B cell (primary cell): ENCODE measurements around the gene ADGRE1. TPM values are rescaled to one million over a fixed set of nuclear protein-coding genes. Genes with fewer than 3 reads are reported as not detected.

ENCODE experiments used
- ATAC-seq: fragments of 200-7000 bp; cut with Tn5 transposase; one replicate; pipeline ENCODE4 v1.10.0; 2021; ENCODE audit warnings: low read depth, mild to moderate bottlenecking, moderate number of reproducible peaks, moderate library complexity
- CTCF ChIA-PET: fragments of 350-600 bp; sonication (Branson Sonifier 250); formaldehyde crosslinking; loops from one replicate; lab custom pipeline; 2021; ENCODE audit warnings: antibody characterized with exemption, inconsistent platforms; lab: Charles Lee
- POLR2A ChIA-PET: fragments of 350-600 bp; sonication (Branson Sonifier 250); formaldehyde crosslinking; loops from one replicate; lab custom pipeline; 2021; ENCODE audit warnings: antibody characterized with exemption; lab: Charles Lee
- DNase-seq: peaks from one replicate; pipeline ENCODE4 v3.0.0; 2013
- H2AFZ ChIP-seq: 2 replicates; pipeline ENCODE4 v1.6.1; 2012; ENCODE audit warnings: mild to moderate bottlenecking, low read depth, low read length; ENCODE audit not compliant: insufficient read depth, poor library complexity, severe bottlenecking
- H3K27ac ChIP-seq, 2 donors: 1 replicate in 1 of 2; 2 replicates in 1 of 2; pipeline ENCODE4 v1.5.1; 2012 to 2013; ENCODE audit warnings: low read length in 2 of 2, mild to moderate bottlenecking in 2 of 2, moderate library complexity in 1 of 2
- H3K27me3 ChIP-seq, 4 experiments: fragments of 200-600 bp in 1 of 4; sonication (generic) in 1 of 4; replicated peaks in 1 of 4; 1 replicate in 2 of 4; 2 replicates in 2 of 4; pipeline versions ENCODE4 v1.6.1 to v1.7.0; 2013 to 2016; ENCODE audit warnings: low read length in 3 of 4, mild to moderate bottlenecking in 2 of 4, mixed read lengths in 1 of 4, moderate library complexity in 1 of 4; ENCODE audit not compliant: insufficient read depth in 4 of 4, control insufficient read depth in 3 of 4; ENCODE audit errors: control extremely low read depth in 1 of 4
- H3K36me3 ChIP-seq, 2 experiments: replicated peaks in 1 of 2; 1 replicate in 1 of 2; 2 replicates in 1 of 2; pipeline versions ENCODE4 v1.6.1 to v1.7.1; 2013; ENCODE audit warnings: low read length in 1 of 2; ENCODE audit not compliant: insufficient read depth in 2 of 2, control insufficient read depth in 1 of 2; ENCODE audit errors: control extremely low read depth in 1 of 2, extremely low read depth in 1 of 2
- H3K4me1 ChIP-seq, 2 donors: fragments of 200-600 bp in 1 of 2; sonication (generic) in 1 of 2; 1 replicate in 1 of 2; 2 replicates in 1 of 2; pipeline versions ENCODE4 v1.5.1 to v1.6.1; 2013 to 2017; ENCODE audit warnings: low read length in 2 of 2; ENCODE audit not compliant: control insufficient read depth in 2 of 2, insufficient read depth in 2 of 2
- H3K4me2 ChIP-seq: replicated peaks from 2 replicates; pipeline ENCODE3; 2012; ENCODE audit warnings: mild to moderate bottlenecking, low read depth, low read length; ENCODE audit not compliant: poor library complexity, severe bottlenecking
- H3K4me3 ChIP-seq, 5 experiments: fragments of 200-600 bp in 1 of 5; sonication (generic) in 1 of 5; 1 replicate in 3 of 5; 2 replicates in 2 of 5; pipeline versions ENCODE4 v1.5.1 to v1.7.0; 2011 to 2016; ENCODE audit warnings: low read length in 4 of 5, mild to moderate bottlenecking in 4 of 5, low read depth in 2 of 5, control low read depth in 1 of 5, moderate library complexity in 1 of 5; ENCODE audit not compliant: insufficient read depth in 1 of 5; ENCODE audit errors: control extremely low read depth in 1 of 5, extremely low read depth in 1 of 5
- H3K79me2 ChIP-seq: fragments of 200-600 bp; sonication (generic); one replicate; pipeline ENCODE4 v1.6.0; 2016; ENCODE audit warnings: low read length; ENCODE audit not compliant: control insufficient read depth, insufficient read depth
- H3K9ac ChIP-seq: fragments of 200-600 bp; sonication (generic); 2 replicates; pipeline ENCODE4 v1.6.1; 2017; ENCODE audit warnings: mild to moderate bottlenecking, low read length, moderate library complexity
- H3K9me3 ChIP-seq, 3 donors: one replicate each; pipeline versions ENCODE4 v1.6.1 to v1.7.1; 2013; ENCODE audit warnings: low read length in 2 of 3; ENCODE audit not compliant: control insufficient read depth in 2 of 3, insufficient read depth in 1 of 3; ENCODE audit errors: control extremely low read depth in 1 of 3
- H4K20me1 ChIP-seq: 2 replicates; pipeline ENCODE4 v1.6.0; 2012; ENCODE audit warnings: mild to moderate bottlenecking, low read length; ENCODE audit not compliant: insufficient read depth, control insufficient read depth, poor library complexity, severe bottlenecking
- H3K27ac Mint-ChIP-seq: one replicate; pipeline ENCODE4 v1.8.0; 2021; ENCODE audit warnings: mixed read lengths
- H3K27me3 Mint-ChIP-seq: one replicate; pipeline ENCODE4 v1.8.0; 2021; ENCODE audit warnings: mixed read lengths
- H3K4me1 Mint-ChIP-seq: one replicate; pipeline ENCODE4 v1.8.0; 2021; ENCODE audit warnings: mixed read lengths
- H3K4me3 Mint-ChIP-seq: one replicate; pipeline ENCODE4 v1.8.0; 2021; ENCODE audit warnings: mixed read lengths
- H3K9me3 Mint-ChIP-seq: one replicate; pipeline ENCODE4 v1.8.0; 2022; ENCODE audit warnings: mixed read lengths; ENCODE audit not compliant: insufficient read depth
- EZH2 ChIP-seq: IDR thresholded peaks from 2 replicates; pipeline ENCODE4 v1.6.1; 2012; ENCODE audit warnings: borderline replicate concordance, low read depth, mild to moderate bottlenecking, moderate library complexity, low read length; ENCODE audit not compliant: insufficient read depth, poor library complexity, severe bottlenecking
- WGBS: methylation state at CpG from one replicate; pipeline ENCODE4 v1.1.5; 2013; ENCODE audit warnings: missing lambda C conversion rate; ENCODE audit not compliant: insufficient coverage; 5-methylcytosine and 5-hydroxymethylcytosine counted together
- intact Hi-C: fragments of 100-400 bp; cut with micrococcal nuclease; formaldehyde crosslinking; loops from one replicate; pipeline ENCODE4 v1.10.0; 2022
- polyA plus RNA-seq: library from polyadenylated mRNA; depleted of rRNA; stranded (reverse); fragments of >200 nt; gene quantifications from 2 replicates; pipeline ENCODE4 v1.2.3, GENCODE V29; 2012
- total RNA-seq, 2 donors: library from RNA; stranded (reverse); fragments of 120-200 nt in 1 of 2; gene quantifications; 1 replicate in 1 of 2; 2 replicates in 1 of 2; pipeline versions ENCODE4 v1.2.3 to v1.2.4, GENCODE V29; 2013 to 2022
- TF ChIP-seq, protein P1 (sequence below): fragments of 200-600 bp; IDR thresholded peaks from one replicate; pipeline ENCODE4 v1.8.0; 2022; ENCODE audit warnings: antibody characterized with exemption, mild to moderate bottlenecking

Gene ADGRE1
- total and polyA plus RNA-seq, 2 donors (not counting 1 experiment from before 2014, with no cell fraction given) = 0.21 TPM; not detected in 1

GRCh38 chr19:6956573-6956972, 69.2 kb downstream of the ADGRE1 start:
- no peak overlapping the region for H3K9ac ChIP-seq
- peaks cover 0 to 21% (median 6%) of the 10 kb centered on the region in 4 experiments for H3K27me3 ChIP-seq
- no CpG with 5 or more reads among the region's 1 CpG for WGBS
- Mint-ChIP-seq H3K9me3 (no peaks in the 10 kb centered on the region), H3K27ac (no peak overlapping the region), H3K4me3 (no peak overlapping the region), H3K27me3 (peaks cover 29% of the 10 kb centered on the region), H3K4me1 (no peaks in the 10 kb centered on the region)
- no peak overlapping the region for H2AFZ ChIP-seq
- H4K20me1 ChIP-seq = no peaks in the 10 kb centered on the region
- intact Hi-C loops = no loop called here
- no peaks in the 10 kb centered on the region for H3K36me3 ChIP-seq
- no peak for DNase-seq
- no peak for ATAC-seq
- POLR2A ChIA-PET = no interaction called here
- H3K79me2 ChIP-seq = no peaks in the 10 kb centered on the region
- H3K4me2 ChIP-seq = no peak overlapping the region
- no peak overlapping the region for H3K4me3 ChIP-seq
- H3K27ac ChIP-seq = no peak overlapping the region
- H3K9me3 ChIP-seq = peaks cover 0 to 3% (median under 1%) of the 10 kb centered on the region in 3 donors
- H3K4me1 ChIP-seq = no peaks in the 10 kb centered on the region
- CTCF ChIA-PET = no interaction called here
- TF ChIP-seq, protein P1, sequence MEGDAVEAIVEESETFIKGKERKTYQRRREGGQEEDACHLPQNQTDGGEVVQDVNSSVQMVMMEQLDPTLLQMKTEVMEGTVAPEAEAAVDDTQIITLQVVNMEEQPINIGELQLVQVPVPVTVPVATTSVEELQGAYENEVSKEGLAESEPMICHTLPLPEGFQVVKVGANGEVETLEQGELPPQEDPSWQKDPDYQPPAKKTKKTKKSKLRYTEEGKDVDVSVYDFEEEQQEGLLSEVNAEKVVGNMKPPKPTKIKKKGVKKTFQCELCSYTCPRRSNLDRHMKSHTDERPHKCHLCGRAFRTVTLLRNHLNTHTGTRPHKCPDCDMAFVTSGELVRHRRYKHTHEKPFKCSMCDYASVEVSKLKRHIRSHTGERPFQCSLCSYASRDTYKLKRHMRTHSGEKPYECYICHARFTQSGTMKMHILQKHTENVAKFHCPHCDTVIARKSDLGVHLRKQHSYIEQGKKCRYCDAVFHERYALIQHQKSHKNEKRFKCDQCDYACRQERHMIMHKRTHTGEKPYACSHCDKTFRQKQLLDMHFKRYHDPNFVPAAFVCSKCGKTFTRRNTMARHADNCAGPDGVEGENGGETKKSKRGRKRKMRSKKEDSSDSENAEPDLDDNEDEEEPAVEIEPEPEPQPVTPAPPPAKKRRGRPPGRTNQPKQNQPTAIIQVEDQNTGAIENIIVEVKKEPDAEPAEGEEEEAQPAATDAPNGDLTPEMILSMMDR = no peak
- TF ChIP-seq EZH2 = no peak

GRCh38 chr19:6958791-6959190, 71.4 kb downstream of the ADGRE1 start:
- Histone ChIP-seq H3K9ac (no peak overlapping the region), H3K9me3 (peaks cover 0 to 3% (median 3%) of the 10 kb centered on the region in 3 donors), H3K4me1 (no peaks in the 10 kb centered on the region), H3K36me3 (no peaks in the 10 kb centered on the region), H3K79me2 (no peaks in the 10 kb centered on the region), H3K27me3 (peaks cover 0 to 14% (median under 1%) of the 10 kb centered on the region in 4 experiments), H3K27ac (no peak overlapping the region), H4K20me1 (no peaks in the 10 kb centered on the region), H3K4me2 (no peak overlapping the region), H2AFZ (no peak overlapping the region), H3K4me3 (no peak overlapping the region)
- H3K9me3 Mint-ChIP-seq = no peaks in the 10 kb centered on the region
- POLR2A ChIA-PET = no interaction called here
- 88% methylated on average over 1 of the region's 3 CpGs for WGBS
- no peaks in the 10 kb centered on the region for H3K4me1 Mint-ChIP-seq
- no peak for ATAC-seq
- CTCF ChIA-PET = no interaction called here
- no peak overlapping the region for H3K27ac Mint-ChIP-seq
- no peak for DNase-seq
- peaks cover 19% of the 10 kb centered on the region for H3K27me3 Mint-ChIP-seq
- TF ChIP-seq, protein P1 = no peak
- no peak for TF ChIP-seq EZH2
- H3K4me3 Mint-ChIP-seq = no peak overlapping the region
- intact Hi-C loops = no loop called here
